Central memory CD4-positive, alpha-beta T cell (primary cell): ENCODE results near the gene HOXB9.

Experiments used
- DNase-seq: peaks from one replicate; pipeline ENCODE4 v3.0.0; 2022

HOXB9 gene

DNA sequence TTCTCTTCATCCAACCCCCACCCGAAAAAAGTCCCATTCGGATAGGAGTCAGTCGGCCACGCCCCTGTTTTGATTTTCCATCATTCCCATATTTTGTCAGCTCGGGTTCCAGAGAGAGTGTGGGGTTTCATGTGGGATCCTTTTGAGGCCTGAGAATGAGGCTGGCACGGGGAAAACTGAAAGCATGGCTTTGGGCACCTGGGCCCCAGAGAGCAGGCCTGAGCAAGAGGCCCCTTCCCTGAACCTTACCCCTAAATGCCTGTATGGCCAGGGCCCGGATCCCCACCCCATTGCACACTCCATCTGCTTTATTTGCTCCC lies 43.4 kb downstream of the HOXB9 start:
- no peak for DNase-seq

DNA sequence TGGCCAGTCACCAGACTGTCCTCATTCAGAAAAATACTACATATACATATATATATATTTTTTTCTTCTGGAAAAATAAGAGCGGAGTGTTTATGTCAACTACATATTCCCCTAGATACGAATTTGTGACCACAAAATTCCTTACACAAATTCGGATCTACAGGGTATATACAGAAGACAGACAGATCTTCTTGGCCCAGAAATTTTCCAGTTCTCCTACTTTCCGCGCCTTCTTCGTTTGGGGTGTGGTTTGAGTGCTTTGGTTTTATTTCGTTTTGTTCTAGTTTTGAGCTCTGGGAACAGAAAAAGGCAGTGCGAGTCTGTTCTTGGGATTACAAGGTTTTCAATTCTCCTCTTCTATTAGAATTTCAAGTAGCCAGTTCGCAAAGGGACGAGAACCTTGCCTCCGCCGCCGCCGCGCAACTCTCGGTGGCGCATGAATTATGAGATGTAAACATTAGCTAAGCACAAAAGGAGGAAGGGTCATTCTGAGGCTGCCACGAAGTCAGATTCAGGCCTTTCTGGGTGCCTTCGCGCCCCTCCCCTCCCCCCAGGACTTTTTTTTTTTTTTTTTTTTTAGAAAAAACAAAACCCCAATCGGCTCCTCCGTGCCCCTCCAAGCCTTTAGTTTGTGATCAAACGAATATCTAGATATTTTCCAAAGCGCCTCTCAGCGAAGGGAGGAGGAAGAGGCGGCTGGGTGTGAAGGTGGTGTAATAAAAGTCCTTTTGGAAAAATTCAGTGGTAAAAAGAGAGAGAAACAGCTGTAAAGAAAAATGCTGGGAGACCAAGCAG lies 46.2 kb downstream of the HOXB9 start:
- DNase-seq = no peak

DNA sequence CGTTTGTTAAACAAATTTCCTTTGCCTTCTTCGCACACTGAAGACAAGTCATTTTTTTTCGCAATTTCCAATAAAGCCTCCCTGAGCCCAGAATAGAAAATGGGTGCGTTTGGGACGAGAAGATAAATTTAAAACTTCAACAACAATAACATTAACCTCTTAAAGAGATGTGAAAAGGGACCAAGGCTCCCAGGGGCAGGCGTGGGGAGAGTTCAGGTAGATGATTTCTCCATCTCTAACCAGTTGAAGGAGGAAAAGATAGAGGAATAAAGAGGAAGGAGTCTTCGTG lies 46.7 kb downstream of the HOXB9 start:
- no peak for DNase-seq

DNA sequence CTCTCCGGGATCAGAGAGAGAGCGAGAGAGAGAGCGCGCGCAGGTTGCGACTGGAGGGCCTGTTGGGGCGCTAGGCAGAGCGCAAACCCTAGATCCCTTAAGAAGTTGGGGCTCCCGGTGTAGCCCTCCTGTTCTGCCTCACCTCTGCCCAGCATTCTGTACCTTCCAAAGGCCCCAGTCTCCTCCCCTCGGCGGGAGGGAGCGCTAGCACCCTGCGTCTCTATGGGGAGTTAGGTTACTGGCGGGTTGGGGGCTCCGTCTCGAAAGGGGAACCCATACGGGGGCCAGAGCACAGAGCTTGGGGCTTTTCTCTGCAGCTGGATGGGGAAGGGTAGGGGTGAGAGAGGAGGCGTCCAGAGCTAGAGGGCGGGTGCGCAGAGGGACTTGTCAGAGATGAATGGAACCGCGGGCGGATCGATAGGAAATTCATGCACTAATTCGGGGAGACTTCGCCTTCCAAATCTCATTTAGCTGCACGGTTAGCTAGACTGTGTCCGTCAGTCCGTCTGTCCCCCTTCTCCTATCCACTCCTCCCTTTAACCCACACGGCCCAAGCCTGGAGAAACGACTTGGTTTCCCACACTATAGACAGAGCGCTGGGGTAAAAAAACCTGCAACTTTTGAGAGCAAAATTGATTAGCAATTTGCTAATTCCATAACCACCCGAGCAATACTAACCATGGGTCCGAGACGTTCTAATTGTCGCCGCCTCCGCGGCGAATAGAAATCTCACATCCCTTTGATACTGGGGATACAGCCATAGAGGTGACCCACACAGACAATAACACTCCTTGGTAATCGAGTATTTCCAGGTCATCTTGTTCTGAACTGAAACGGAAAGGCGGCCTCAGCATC lies 47.3 kb downstream of the HOXB9 start:
- DNase-seq = no peak

DNA sequence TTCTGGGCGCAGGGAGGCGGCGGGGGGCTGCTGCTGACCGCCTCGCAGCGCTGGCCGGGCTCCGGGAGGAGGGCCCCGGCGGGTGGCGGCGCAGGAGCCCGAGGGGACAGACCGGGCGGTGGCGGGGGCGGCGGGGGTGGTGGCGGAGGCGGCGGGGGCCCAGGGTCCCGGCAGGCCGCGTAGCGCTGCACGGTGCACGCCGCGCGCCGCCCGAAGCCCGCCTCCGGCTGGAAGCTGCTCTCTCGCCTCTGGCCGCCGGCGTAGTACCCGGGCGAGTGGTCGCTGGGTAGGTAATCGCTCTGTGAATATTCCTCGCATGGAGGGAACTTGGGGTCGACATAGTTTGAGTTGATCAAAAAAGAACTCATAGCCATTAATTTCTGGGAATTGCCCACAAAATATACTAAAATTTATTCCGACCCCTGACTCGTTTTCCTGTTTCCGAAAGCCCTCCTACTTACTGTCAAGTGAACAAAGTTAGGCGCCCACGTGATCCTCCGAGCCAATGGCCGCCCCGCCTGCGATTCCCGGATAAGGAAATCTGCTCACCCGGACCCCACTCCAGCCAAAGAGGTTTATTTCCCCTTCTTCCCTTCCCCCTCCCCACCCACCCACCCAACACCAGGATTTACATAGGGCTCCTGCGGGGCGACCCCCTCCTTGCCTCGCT lies 48.1 kb downstream of the HOXB9 start, which contains the start of gene HOXB4:
Gene HOXB4 (minus strand): TSS at position 405 of the 670 bp plus-strand sequence. CDS start 31 bp downstream, at position 374.
- peak; percentile 70 for DNase-seq

DNA sequence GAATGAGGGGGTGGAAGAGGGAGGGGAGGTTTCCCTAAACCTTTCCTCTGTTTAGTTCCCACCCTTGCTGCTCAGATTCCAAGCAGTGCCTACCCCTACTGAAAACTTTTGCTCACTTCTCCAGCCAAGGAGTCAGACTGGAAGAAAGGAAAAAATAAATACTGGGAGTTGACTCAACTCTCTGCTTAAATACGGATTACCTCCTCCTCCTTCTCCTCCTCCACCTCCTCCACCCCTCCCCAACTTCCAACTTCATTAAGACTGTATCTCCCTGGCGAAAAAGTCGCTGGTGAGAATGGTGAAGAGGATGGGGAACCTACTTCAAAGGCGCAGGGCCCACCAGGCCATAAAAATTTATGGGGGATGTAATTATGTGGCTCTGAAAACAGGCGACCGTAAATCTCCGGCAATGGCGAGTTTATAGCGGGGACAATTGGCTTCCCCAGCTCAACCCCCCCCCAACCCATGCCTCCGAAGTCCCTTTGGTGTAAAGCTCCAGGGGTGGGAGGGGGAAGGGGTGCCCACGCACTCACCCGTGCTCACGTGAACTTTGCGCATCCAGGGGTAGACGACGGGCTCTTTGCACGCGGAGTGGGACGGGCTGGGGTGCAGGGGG lies 48.7 kb downstream of the HOXB9 start:
- DNase-seq = no peak

DNA sequence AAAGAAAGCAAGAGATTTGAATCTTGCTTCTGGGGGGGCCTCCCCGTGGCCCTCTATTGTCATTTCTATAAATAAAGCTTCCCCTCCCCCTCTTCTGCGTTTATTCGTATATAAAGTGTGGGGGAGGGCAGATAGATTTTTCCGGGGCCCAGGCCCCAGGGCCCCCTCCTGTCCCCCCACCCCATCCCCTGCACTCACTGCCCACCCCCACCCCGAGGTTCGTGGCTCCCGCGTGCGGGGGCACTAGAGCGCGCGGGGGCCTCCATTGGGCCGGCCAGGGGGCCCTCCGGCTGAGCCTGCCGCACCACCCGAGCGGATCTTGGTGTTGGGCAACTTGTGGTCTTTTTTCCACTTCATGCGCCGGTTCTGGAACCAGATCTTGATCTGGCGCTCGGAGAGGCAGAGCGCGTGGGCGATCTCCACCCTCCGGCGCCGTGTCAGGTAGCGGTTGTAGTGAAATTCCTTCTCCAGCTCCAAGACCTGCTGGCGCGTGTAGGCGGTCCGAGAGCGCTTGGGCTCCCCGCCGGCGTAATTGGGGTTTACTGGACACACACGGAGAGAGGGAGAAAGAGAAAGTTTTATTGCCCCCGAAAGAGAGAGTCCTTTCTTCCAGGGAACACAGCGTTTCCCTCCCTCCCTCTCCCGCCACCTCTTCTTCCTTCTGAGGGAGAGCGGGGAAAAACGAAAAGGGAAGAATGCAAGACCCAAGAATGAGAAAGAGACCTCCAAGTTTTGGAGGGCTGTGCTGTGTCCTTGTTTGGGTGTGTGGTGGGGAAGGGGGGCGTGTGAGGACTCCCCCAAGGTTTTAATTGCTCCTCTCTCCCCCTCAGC lies 49.5 kb downstream of the HOXB9 start:
- DNase-seq = no peak

DNA sequence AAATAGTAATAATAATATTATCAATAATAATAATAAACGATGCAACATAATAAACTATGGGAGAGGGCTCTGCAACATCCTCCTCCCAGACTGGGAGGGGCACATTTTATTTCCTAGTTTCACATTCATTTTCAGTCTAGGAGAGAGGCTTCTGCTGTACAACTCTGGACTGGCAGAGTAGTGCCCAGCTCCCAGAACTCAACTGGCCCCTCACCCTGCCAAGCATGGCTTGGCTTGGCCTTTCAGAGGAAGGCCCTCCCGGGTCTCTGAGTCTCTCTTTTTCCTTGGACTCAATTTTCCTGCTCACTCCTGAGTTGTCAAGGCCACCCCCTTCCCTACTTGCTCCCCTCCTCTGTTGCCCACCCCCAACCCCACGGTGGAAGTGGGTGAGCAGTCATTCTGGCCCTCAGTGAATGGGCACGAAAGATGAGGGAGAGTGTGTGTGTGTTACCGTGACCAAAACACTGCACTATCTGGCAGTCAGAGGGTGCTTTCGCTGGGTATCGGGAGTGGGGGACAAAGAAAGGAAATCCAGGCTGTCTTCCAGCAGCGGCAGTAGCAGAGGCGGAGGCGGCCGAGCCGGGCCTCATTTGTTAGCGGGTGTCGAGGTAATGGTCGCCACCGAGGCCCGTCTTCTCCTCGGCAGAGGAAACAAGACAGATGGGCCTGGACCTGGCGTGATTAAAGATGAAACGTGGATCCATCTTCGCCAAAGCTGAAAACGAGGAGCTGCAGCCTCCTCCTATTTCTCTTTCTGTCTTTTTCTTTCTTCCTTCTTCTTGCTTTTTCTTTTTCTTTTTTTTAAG lies 50.3 kb downstream of the HOXB9 start:
- no peak for DNase-seq

DNA sequence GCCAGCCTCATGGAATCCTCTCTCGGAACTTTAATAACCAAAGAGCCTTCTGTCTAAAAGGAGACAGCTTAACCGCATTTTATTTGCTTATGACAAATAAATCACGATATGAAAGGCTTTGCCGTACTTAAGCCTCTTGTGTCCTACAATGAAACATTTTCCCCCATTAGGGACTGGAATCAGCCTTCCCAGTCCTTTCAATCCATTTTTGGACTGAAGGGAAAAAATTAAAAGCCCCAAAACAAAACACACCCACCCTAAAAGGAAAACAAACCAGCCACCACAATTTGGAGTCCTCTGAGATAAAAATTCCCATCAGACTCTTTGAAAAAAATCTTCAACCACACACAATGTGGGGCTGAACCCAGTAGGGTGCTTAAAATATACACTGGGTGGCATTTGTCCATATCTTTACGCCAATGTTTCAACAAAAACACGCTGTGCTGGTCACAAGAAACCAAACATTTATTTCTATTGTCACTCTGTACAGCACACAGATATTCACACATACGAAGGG lies 51.0 kb downstream of the HOXB9 start:
- no peak for DNase-seq

DNA sequence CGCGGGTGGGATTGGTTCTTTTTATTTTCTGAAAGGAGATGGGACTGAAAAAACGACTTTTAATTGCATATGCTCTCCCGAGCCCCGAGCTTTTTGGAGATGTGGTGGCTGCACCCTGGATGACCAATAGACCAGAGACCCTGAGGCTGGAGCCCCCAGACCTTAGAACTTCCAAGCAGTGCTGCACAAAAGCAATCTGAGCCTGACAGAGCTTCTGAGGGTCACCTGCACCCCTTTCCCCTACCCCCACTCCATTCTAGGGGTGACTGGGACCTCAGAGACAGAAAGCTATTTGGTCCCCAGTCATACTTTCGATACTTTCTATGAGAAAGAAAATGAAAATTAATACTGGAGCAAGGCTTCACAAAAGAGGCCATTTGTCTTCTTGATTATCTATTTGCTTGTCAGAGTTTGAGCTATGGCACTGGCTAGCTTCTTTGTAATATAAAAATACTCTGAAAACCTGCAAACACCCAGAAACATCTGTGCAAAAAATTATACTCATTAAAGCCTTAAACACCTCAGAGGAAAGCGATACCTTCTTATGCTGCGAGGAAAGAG lies 51.6 kb downstream of the HOXB9 start:
- DNase-seq = no peak

DNA sequence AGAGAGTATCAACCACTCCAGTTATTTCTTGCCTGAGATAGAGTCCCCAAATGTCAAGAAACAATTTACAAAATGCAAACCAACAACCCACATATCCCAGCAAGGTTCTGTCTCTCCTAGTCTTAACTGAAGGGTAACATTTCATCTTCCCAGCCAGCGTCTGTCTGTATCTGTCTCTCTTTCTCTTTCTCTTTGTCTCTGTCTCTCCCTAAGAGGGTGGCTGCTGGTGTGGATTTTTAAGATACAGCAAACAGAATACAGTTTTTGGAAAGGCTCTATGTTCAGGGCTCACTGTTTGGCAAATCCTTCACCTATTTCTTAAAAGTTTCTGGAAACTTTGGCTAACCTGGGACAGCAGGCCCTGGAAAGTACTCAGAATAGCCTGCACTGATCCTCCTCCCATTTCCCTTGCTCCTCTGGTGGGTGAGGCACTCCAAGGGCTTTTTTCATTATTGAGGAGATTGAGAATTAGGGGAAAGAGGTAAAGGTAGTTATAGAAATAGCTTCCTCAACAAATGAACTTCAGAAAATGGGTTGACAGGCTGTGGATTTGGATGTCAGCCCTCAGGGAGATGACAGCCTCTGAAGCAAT lies 54.2 kb downstream of the HOXB9 start:
- DNase-seq = no peak
